GM12865 (cell line): ENCODE data around the gene IL7R.

Experiments
- DNase-seq: peaks from one replicate; pipeline ENCODE4 v3.0.0; 2010; ENCODE audit warnings: low read depth
- H3K4me3 ChIP-seq: 2 replicates; pipeline ENCODE4 v1.5.1; 2011; ENCODE audit warnings: mild to moderate bottlenecking, low read depth, low read length, control low read depth
- TF ChIP-seq, protein P1 (sequence below): IDR thresholded peaks from 2 replicates; pipeline ENCODE4 v1.5.1; 2011; ENCODE audit warnings: low read length, control low read depth, low read depth, inconsistent platforms; ENCODE audit not compliant: insufficient read depth; ENCODE audit errors: missing control alignments

Gene IL7R

GRCh38 chr5:35902046-35902672 lies 45.5 kb downstream of the IL7R start:
- H3K4me3 ChIP-seq = no peak overlapping the region; the same call in 1 of the 2 replicates
- DNase-seq = peak; percentile 83
- TF ChIP-seq, protein P1, sequence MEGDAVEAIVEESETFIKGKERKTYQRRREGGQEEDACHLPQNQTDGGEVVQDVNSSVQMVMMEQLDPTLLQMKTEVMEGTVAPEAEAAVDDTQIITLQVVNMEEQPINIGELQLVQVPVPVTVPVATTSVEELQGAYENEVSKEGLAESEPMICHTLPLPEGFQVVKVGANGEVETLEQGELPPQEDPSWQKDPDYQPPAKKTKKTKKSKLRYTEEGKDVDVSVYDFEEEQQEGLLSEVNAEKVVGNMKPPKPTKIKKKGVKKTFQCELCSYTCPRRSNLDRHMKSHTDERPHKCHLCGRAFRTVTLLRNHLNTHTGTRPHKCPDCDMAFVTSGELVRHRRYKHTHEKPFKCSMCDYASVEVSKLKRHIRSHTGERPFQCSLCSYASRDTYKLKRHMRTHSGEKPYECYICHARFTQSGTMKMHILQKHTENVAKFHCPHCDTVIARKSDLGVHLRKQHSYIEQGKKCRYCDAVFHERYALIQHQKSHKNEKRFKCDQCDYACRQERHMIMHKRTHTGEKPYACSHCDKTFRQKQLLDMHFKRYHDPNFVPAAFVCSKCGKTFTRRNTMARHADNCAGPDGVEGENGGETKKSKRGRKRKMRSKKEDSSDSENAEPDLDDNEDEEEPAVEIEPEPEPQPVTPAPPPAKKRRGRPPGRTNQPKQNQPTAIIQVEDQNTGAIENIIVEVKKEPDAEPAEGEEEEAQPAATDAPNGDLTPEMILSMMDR = no peak

DNA sequence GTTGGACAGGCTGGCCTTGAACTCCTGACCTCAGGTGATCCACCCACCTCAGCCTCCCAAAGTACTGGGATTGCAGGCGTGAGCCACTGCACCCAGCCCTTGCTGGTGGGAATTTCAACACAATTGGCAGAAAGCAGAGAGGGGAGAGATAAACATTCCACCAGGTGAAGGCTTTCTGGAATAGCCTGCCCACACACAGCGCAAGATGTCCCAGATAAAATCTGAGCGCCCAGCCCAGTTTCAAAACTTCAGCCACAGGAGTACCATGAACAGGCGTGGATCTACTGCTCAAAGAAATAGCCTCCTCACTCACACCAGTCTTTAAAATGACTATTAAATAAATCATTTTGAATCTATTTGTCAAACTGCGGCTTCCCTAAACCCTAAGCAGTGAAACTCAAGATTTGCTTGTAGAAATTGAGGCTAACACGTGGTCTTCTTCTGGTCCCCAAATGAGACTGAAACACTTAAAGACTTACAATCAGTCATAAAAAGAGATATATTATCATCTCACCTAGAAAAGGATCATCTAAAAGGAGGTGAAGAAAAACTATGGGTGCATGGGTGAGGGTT lies 47.0 kb downstream of the IL7R start:
- TF ChIP-seq, protein P1 = no peak
- no peak overlapping the region for H3K4me3 ChIP-seq
- no peak for DNase-seq

DNA sequence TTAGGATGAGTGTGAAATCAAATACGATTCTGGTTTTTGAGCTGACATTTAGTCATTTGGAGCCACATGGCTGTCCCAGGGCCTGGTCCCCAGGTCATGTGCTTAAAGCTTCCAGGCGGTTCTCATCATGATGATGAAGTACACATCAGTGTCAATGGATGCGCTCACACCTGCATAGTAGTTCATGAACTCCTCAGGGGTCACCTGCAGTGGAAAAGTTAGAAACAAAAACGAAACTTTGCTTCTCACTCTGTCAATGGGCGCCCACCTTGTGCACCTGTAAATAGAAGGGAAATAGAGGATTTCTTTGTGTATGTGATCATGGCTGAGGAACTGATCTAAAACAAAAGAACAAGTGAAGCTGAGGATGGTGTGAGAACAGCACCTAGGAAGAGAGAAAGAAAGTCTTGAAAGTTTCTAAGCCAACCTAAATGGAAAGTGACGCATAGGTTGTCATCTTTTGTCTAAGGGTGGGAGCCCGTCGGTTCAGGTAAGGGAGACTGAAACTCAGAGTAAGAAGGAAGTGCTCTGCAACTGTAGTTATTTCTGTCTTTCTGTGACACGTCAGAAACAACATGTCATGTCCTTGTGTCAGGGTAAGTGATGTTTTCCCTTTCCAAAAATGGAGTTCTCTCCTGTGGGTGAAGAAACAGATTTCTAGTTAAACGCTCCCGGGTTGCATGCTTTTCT lies 47.9 kb downstream of the IL7R start:
- peak; percentile 90 for DNase-seq
- TF ChIP-seq, protein P1 = no peak
- H3K4me3 ChIP-seq = no peak overlapping the region

DNA sequence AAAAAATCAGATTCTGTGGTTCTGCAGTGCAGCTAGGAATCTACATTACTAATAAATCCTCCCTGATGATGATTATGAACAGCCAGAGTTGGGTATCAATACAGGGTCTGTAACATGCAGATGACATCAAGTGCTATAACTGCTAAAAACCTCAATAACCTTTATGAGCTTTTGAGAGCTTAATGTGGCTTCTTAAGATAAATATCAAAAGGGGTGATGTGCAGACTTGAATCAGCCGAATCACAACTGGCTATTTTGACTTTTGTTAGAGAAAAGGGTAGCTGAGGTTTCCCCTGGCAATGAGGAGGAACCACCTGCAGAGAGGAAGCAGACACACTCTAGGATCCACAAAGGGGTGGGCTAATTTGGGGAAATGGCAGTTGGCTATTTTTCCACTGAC lies 51.5 kb downstream of the IL7R start:
- no peak overlapping the region for H3K4me3 ChIP-seq
- TF ChIP-seq, protein P1 = no peak
- DNase-seq = no peak

DNA sequence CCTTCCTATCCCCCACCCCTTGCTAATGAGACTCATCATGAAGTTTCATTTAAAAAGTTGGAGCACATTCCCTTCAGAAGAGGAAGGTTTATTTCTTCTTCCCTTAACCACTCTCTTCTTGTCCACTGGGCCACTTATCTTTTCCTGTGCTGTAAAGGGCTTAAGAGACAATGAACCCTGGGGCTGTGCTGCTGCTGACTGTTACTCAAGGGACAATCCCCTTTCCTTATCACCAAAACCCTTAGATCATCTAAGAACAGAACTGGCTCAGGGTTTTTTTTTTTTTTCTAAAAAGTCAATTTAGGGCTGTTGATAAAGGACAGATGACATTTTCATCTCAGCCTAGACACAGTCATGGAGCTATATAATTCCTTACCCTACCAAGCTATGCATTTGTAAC lies 52.1 kb downstream of the IL7R start:
- no peak overlapping the region for H3K4me3 ChIP-seq
- DNase-seq = no peak
- TF ChIP-seq, protein P1 = no peak

DNA sequence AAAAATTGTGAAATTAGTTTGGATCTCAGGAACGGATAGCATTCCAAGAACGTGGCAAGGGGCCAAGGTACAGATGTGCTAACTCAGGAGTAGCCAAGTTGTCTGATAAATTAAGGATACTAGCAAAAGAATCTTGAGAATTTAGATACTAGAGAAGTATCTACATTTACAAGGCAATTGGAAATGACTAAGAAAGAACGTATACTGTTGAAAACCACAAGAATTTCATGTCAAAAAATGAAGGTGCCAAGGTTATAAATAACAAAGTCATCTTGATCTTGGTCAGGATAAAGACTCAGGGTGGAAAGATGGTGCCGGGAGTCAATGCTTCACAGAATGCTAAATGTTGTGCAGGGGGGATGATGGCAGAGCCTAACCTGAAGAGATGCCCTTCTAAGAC lies 62.5 kb downstream of the IL7R start:
- DNase-seq = no peak
- H3K4me3 ChIP-seq = no peak overlapping the region
- TF ChIP-seq, protein P1 = no peak
